ENCODE measurements around the gene CNN2.

Gene CNN2

DNA sequence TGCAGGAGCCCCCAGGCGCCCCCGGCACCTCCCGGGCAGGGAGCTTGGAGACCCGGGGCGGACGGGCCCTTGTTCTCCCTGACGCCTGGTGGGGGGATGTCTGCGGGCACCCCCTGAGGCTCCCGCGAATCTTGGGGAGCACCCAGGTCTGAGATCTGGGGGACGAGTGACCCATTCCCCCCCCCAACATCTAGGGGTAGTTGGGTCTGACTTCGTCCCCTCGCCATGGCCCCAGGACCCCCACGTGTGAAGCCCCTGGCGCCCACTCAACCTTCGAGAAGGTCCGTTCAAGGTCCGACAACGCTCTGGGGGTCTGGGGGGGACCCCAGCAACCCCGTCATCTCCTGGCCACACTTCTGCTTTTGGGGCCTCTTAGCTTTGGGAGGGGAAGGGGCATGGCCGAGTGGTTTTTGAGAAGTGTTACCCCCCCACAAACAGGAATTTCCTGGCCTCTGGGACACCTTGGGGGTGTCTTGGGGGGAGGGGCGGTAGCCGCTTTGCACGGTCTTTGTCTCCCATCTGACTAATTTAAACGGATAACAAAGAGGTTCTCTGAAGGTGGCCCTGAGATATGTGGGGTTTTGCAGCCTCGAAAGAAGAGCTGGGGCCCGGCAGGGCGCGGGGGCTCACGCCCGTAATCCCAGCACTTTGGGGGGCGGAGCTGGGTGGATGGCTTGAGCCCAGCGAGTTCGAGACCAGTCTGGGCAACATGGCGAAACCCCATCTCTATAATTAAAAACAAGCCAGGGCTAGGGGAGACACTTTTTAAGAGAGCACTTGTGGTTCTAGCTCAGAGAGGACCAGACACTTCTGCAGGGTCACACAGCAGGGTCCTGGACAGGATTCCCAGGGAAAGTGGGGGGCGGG is 608 bp downstream of the CNN2 start:
- peak overlapping the region; percentile 97 for H3K4me3 ChIP-seq (ENCODE audit: low read length)
- TF ChIP-seq, protein P1, sequence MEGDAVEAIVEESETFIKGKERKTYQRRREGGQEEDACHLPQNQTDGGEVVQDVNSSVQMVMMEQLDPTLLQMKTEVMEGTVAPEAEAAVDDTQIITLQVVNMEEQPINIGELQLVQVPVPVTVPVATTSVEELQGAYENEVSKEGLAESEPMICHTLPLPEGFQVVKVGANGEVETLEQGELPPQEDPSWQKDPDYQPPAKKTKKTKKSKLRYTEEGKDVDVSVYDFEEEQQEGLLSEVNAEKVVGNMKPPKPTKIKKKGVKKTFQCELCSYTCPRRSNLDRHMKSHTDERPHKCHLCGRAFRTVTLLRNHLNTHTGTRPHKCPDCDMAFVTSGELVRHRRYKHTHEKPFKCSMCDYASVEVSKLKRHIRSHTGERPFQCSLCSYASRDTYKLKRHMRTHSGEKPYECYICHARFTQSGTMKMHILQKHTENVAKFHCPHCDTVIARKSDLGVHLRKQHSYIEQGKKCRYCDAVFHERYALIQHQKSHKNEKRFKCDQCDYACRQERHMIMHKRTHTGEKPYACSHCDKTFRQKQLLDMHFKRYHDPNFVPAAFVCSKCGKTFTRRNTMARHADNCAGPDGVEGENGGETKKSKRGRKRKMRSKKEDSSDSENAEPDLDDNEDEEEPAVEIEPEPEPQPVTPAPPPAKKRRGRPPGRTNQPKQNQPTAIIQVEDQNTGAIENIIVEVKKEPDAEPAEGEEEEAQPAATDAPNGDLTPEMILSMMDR (conservative IDR thresholded peaks at IDR 0.05; ENCODE audit: low read length), result no peak
- no peak for DNase-seq (ENCODE audit: low read depth)

GRCh38 chr19:1027650-1028061 is 1.2 kb downstream of the CNN2 start:
- TF ChIP-seq, protein P1 (conservative IDR thresholded peaks at IDR 0.05; ENCODE audit: low read length), result no peak
- DNase-seq (ENCODE audit: low read depth), result no peak
- peak overlapping the region; percentile 97 for H3K4me3 ChIP-seq (ENCODE audit: low read length)

DNA sequence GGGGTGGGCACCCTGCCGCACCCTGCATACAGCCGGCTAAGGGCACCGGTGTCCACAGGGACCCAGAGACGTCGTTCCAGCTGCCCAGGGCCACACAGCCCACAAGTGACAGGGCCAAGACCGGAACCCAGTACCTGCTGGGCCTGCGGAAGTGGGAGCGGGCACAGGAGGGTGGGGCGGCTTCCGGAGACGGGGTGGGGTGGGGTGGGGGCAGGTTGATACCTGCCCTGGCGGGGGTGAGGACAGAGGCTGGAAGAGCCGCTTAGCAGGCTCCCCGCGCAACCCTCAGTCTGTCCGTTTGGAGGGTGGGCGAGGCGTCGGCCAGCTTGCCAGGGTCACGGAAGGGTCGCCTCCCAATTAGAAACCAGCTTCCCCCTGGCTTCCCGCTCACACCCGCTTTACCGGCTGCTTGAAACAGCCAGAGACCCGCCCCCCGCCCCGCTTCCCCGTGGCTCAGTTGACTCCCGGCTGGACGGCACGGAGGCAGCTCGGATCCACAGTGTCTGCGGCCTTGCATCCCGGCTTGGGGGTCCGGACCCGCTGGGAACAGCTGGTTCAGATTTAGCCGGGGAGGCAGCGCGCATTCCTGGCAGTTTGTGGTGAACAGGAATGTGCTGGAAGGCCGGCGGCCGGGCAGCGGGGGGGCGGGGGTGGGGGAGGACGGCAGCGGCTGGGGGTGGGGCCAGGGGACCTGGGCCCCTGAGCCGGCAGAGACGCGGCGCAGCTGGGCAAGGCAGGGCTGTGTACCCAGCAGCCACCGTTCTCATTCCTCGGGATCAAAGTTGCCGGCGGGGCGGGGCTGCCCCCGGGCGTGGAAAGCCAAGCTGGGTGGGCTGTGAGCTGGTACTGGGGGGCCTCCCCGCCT is 1.9 kb downstream of the CNN2 start:
- TF ChIP-seq, protein P1 (conservative IDR thresholded peaks at IDR 0.05; ENCODE audit: low read length), result no peak
- H3K4me3 ChIP-seq (ENCODE audit: low read length), result peak overlapping the region; percentile 97
- DNase-seq (ENCODE audit: low read depth), result peak; percentile 98

- TF ChIP-seq, protein P1 (conservative IDR thresholded peaks at IDR 0.05; ENCODE audit: low read length), result no peak
- no peak overlapping the region for H3K4me3 ChIP-seq (ENCODE audit: low read length)
- DNase-seq (ENCODE audit: low read depth), result no peak
Measured at GRCh38 chr19:1032264-1032867, 6.0 kb downstream of the CNN2 start.

GRCh38 chr19:1035998-1036621 is 9.7 kb downstream of the CNN2 start:
- H3K4me3 ChIP-seq (ENCODE audit: low read length), result no peak overlapping the region
- no peak for DNase-seq (ENCODE audit: low read depth)
- TF ChIP-seq, protein P1 (conservative IDR thresholded peaks at IDR 0.05; ENCODE audit: low read length), result 0 out of 2 replicates have a peak, but pooled peaks have one; percentile 2

DNA sequence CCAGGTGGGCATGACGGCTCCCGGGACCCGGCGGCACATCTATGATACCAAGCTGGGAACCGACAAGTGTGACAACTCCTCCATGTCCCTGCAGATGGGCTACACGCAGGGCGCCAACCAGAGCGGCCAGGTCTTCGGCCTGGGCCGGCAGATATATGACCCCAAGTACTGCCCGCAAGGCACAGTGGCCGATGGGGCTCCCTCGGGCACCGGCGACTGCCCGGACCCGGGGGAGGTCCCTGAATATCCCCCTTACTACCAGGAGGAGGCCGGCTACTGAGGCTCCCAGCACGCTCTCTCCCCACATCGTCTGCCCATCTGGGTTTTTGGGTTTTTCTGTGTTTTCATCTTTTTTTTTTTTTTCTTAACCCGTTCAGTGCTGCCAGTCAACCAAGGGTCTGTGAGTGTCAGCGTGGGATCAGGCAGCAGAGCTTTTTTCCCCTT is 11.2 kb downstream of the CNN2 start:
- TF ChIP-seq, protein P1 (conservative IDR thresholded peaks at IDR 0.05; ENCODE audit: low read length), result no peak
- H3K4me3 ChIP-seq (ENCODE audit: low read length), result no peak overlapping the region
- DNase-seq (ENCODE audit: low read depth), result no peak
